ENCODE data around the gene TM7SF3.

GRCh38 chr12:26928661-26929060 lies 85.5 kb downstream of the TM7SF3 start:
- no peak for TF ChIP-seq CTCF (IDR thresholded peaks at IDR 0.05)
- TF ChIP-seq POLR2A (IDR thresholded peaks at IDR 0.05) = no peak
